ENCODE data around the gene FARSA.
"Not testable (repeated sequence)": the region's sequence is repeated elsewhere in the genome, so short reads cannot be mapped to it uniquely, and the experiment has no call there.

Gene FARSA

DNA sequence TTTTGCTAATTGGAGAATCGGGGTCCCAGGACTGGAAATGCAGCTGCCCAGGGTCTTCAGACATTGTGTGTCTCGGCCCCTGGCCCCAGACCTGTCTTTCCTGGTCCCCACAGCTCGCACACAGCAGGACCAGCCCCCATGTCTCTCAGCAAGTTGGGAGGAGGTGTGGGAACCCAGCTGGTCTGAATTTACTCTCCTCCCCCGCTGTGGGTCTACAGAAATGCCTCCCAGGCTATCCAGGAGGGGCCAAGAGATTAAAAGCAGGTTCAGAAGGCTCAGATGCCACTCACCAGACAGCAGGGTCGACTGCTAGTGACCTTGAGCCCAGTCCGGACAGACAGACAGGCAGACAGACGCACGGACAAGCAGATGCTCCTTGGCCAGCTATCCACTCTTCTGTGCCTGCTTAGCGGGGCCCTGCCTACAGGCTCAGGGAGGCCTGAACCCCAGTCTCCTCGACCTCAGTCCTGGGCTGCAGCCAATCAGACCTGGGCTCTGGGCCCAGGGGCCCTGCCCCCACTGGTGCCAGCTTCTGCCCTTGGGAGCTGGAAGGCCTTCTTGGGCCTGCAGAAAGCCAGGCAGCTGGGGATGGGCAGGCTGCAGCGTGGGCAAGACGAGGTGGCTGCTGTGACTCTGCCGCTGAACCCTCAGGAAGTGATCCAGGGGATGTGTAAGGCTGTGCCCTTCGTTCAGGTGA is 35.9 kb upstream of the FARSA start, which contains the start of gene DAND5:
Gene DAND5 (plus strand): TSS at position 285 of the 697 bp plus-strand sequence. CDS start 85 bp downstream, at position 370.
- Histone ChIP-seq H3K27me3 (ENCODE audit: control insufficient read depth, insufficient read depth, low read length, poor library complexity, severe bottlenecking) (no peaks in the 10 kb centered on the region), H3K9me3 (ENCODE audit: control insufficient read depth, low read length) (no peaks in the 10 kb centered on the region), H3K27ac (ENCODE audit: insufficient read depth, low read depth, low read length, poor library complexity, severe bottlenecking) (no peak within 1 kb of the TSS), H3K4me1 (ENCODE audit: control insufficient read depth, insufficient read depth, low read length) (peaks cover 6% of the 10 kb centered on the region), H3K4me3 (ENCODE audit: insufficient read depth, low read depth, low read length) (no peak within 1 kb of the TSS), H3K36me3 (ENCODE audit: control insufficient read depth, insufficient read depth, low read length) (no peaks in the 10 kb centered on the region)
- WGBS, 2 experiments = 69 to 73% methylated on average over 14 of the region's 14 CpGs

DNA sequence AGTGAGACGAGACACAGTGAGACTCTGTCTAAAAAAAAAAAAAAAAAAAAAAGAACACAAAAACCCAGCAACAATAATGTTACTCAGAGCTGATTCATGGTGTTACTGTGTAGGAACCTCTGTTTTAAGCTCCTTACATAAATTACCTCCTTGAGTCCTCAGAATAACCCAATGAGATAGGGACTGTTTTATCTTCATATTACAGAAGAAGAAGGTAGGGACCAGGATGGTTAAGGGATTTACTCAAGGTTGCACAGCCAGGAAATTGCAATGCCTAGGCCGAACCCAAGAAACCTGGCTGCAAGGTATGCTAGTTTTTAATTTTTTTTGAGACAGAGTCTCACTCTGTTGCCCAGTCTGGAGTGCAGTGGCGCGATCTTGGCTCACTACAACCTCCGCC is 34.4 kb upstream of the FARSA start:
- H3K27me3 ChIP-seq (ENCODE audit: control insufficient read depth, insufficient read depth, low read length, poor library complexity, severe bottlenecking) = no peaks in the 10 kb centered on the region
- no peak overlapping the region for H3K4me3 ChIP-seq (ENCODE audit: insufficient read depth, low read depth, low read length)
- WGBS, 2 experiments = 92 to 93% methylated on average over 4 to 5 of the region's 5 CpGs
- H3K4me1 ChIP-seq (ENCODE audit: control insufficient read depth, insufficient read depth, low read length) = peaks cover 6% of the 10 kb centered on the region
- H3K9me3 ChIP-seq (ENCODE audit: control insufficient read depth, low read length) = no peaks in the 10 kb centered on the region
- H3K27ac ChIP-seq (ENCODE audit: insufficient read depth, low read depth, low read length, poor library complexity, severe bottlenecking) = no peak overlapping the region
- H3K36me3 ChIP-seq (ENCODE audit: control insufficient read depth, insufficient read depth, low read length) = no peaks in the 10 kb centered on the region

DNA sequence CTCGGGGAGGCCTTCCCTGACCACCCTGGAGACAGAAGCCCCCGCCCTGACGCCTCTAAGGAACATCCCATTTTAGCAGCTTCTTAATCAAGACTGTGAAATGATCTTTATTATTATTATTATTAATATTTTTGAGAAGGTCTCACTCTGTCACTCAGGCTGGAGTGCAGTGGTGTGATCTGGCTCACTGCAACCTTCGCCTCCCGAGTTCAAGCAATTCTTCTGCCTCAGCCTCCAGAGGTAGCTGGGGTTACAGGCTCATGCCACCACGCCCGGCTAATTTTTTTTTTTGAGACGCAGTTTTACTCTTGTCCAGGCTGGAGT is 32.3 kb upstream of the FARSA start:
- Histone ChIP-seq H3K27me3 (ENCODE audit: control insufficient read depth, insufficient read depth, low read length, poor library complexity, severe bottlenecking) (no peaks in the 10 kb centered on the region), H3K4me1 (ENCODE audit: control insufficient read depth, insufficient read depth, low read length) (peaks cover 6% of the 10 kb centered on the region), H3K4me3 (ENCODE audit: insufficient read depth, low read depth, low read length) (peak overlapping the region; percentile 6), H3K27ac (ENCODE audit: insufficient read depth, low read depth, low read length, poor library complexity, severe bottlenecking) (no peak overlapping the region), H3K36me3 (ENCODE audit: control insufficient read depth, insufficient read depth, low read length) (no peaks in the 10 kb centered on the region), H3K9me3 (ENCODE audit: control insufficient read depth, low read length) (no peaks in the 10 kb centered on the region)
- 59 to 72% methylated on average over 6 to 8 of the region's 8 CpGs for WGBS, 2 experiments

GRCh38 chr19:12965017-12965811 is 31.7 kb upstream of the FARSA start:
- peak overlapping the region; percentile 19 for H3K4me3 ChIP-seq (ENCODE audit: insufficient read depth, low read depth, low read length)
- no peaks in the 10 kb centered on the region for H3K27me3 ChIP-seq (ENCODE audit: control insufficient read depth, insufficient read depth, low read length, poor library complexity, severe bottlenecking)
- 3 to 4% methylated on average over 34 of the region's 34 CpGs for WGBS, 2 experiments
- no peaks in the 10 kb centered on the region for H3K9me3 ChIP-seq (ENCODE audit: control insufficient read depth, low read length)
- H3K27ac ChIP-seq (ENCODE audit: insufficient read depth, low read depth, low read length, poor library complexity, severe bottlenecking) = no peak overlapping the region
- H3K36me3 ChIP-seq (ENCODE audit: control insufficient read depth, insufficient read depth, low read length) = no peaks in the 10 kb centered on the region
- peaks cover 6% of the 10 kb centered on the region for H3K4me1 ChIP-seq (ENCODE audit: control insufficient read depth, insufficient read depth, low read length)

DNA sequence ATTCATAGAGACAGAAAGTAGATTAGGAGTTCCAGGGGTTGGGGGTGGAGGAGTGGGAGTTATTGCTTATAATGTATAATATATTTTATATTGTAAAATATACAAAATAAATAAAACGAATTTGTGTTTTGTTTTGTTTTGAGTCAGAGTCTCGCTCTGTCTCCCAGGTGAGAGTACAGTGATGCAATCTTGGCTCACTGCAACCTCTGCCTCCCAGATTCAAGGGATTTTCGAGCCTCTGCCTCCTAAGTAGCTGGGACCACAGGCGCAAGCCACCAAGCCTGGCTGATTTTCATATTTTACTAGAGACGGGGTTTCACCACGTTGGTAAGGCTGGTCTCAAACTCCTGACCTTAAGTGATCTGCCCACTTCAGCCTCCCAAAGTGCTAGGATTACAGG is 26.0 kb upstream of the FARSA start:
- H3K4me1 ChIP-seq (ENCODE audit: control insufficient read depth, insufficient read depth, low read length) = peaks cover 4% of the 10 kb centered on the region
- H3K36me3 ChIP-seq (ENCODE audit: control insufficient read depth, insufficient read depth, low read length) = no peaks in the 10 kb centered on the region
- WGBS, 2 experiments = 78 to 82% methylated on average over 5 to 6 of the region's 6 CpGs
- H3K4me3 ChIP-seq (ENCODE audit: insufficient read depth, low read depth, low read length) = no peak overlapping the region
- no peak overlapping the region for H3K27ac ChIP-seq (ENCODE audit: insufficient read depth, low read depth, low read length, poor library complexity, severe bottlenecking)
- H3K27me3 ChIP-seq (ENCODE audit: control insufficient read depth, insufficient read depth, low read length, poor library complexity, severe bottlenecking) = no peaks in the 10 kb centered on the region
- no peaks in the 10 kb centered on the region for H3K9me3 ChIP-seq (ENCODE audit: control insufficient read depth, low read length)

GRCh38 chr19:12957389-12957952 is 24.0 kb upstream of the FARSA start:
- 79 to 81% methylated on average over 28 of the region's 31 CpGs for WGBS, 2 experiments
- Histone ChIP-seq H3K4me3 (ENCODE audit: insufficient read depth, low read depth, low read length) (peak overlapping the region; percentile 93), H3K36me3 (ENCODE audit: control insufficient read depth, insufficient read depth, low read length) (peaks cover 10% of the 10 kb centered on the region), H3K27ac (ENCODE audit: insufficient read depth, low read depth, low read length, poor library complexity, severe bottlenecking) (peak overlapping the region; percentile 82)
- not testable (repeated sequence) for H3K9me3 ChIP-seq (ENCODE audit: control insufficient read depth, low read length); H3K4me1 ChIP-seq (ENCODE audit: control insufficient read depth, insufficient read depth, low read length); H3K27me3 ChIP-seq (ENCODE audit: control insufficient read depth, insufficient read depth, low read length, poor library complexity, severe bottlenecking)

DNA sequence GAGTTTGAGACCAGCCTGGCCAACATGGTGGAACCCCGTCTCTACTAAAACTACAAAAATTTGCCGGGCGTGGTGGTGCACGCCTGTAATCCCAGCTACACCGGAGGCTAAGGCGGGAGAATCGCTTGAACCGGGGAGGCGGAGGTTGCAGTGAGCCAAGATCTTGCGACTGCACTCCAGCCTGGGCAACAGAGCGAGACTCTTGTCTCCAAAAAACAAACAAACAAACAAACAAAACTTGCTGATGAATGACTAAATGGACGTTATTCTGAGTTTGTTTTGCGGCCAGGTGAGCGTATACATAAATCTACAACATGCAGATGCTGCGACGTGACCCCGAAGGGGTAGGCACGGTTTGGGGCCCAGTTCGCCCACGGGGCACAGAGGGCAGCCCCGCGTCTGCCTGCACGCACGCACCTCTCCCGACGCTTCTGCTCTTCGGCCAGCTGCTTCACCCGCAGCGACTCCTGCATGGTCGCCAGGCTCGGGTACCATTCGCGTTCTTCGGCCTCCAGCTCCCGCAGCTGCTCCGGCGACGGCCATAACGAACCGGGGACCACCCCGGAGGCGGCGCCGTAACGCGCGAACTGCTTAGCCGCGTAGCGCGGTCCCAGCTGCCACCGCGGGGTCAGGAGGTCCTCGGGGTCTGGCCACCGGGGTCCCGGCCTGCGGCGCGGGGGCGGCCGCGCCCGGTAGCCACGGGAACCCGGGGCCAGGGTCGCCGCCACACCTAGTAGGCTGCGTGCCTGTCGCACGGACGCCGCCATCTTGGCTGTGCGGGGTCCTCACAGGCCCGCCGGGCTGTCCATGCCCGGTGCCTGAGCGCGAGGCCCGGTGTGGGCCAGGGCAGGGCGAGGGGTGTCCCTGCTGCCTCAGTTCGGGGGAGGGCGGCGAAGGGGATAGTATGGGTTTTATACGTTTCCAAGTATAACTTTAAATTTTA is 23.2 kb upstream of the FARSA start, which contains the start of gene GADD45GIP1:
Gene GADD45GIP1 (minus strand): TSS at position 778 of the 943 bp plus-strand sequence. CDS start 11 bp downstream, at position 767.
- Histone ChIP-seq H3K36me3 (ENCODE audit: control insufficient read depth, insufficient read depth, low read length) (peaks cover 16% of the 10 kb centered on the region), H3K4me3 (ENCODE audit: insufficient read depth, low read depth, low read length) (peak within 1 kb of the TSS; percentile 93), H3K4me1 (ENCODE audit: control insufficient read depth, insufficient read depth, low read length) (peaks cover 4% of the 10 kb centered on the region), H3K27ac (ENCODE audit: insufficient read depth, low read depth, low read length, poor library complexity, severe bottlenecking) (peak within 1 kb of the TSS; percentile 82), H3K9me3 (ENCODE audit: control insufficient read depth, low read length) (no peaks in the 10 kb centered on the region), H3K27me3 (ENCODE audit: control insufficient read depth, insufficient read depth, low read length, poor library complexity, severe bottlenecking) (no peaks in the 10 kb centered on the region)
- WGBS, 2 experiments = 4% methylated on average over 81 to 84 of the region's 84 CpGs

- Histone ChIP-seq H3K4me3 (ENCODE audit: insufficient read depth, low read depth, low read length) (peak overlapping the region; percentile 93), H3K27ac (ENCODE audit: insufficient read depth, low read depth, low read length, poor library complexity, severe bottlenecking) (no peak overlapping the region), H3K4me1 (ENCODE audit: control insufficient read depth, insufficient read depth, low read length) (peaks cover 4% of the 10 kb centered on the region), H3K27me3 (ENCODE audit: control insufficient read depth, insufficient read depth, low read length, poor library complexity, severe bottlenecking) (no peaks in the 10 kb centered on the region), H3K36me3 (ENCODE audit: control insufficient read depth, insufficient read depth, low read length) (peaks cover 16% of the 10 kb centered on the region), H3K9me3 (ENCODE audit: control insufficient read depth, low read length) (no peaks in the 10 kb centered on the region)
- 71 to 72% methylated on average over 12 of the region's 12 CpGs for WGBS, 2 experiments
These were observed 22.5 kb upstream of the FARSA start for GRCh38 chr19:12955996-12956395.

GRCh38 chr19:12955575-12955974 is 22.1 kb upstream of the FARSA start:
- H3K27ac ChIP-seq (ENCODE audit: insufficient read depth, low read depth, low read length, poor library complexity, severe bottlenecking); H3K4me1 ChIP-seq (ENCODE audit: control insufficient read depth, insufficient read depth, low read length); H3K9me3 ChIP-seq (ENCODE audit: control insufficient read depth, low read length); H3K27me3 ChIP-seq (ENCODE audit: control insufficient read depth, insufficient read depth, low read length, poor library complexity, severe bottlenecking): not testable (repeated sequence)
- WGBS, 2 experiments = 89 to 95% methylated on average over 9 of the region's 9 CpGs
- H3K36me3 ChIP-seq (ENCODE audit: control insufficient read depth, insufficient read depth, low read length) = peaks cover 16% of the 10 kb centered on the region
- H3K4me3 ChIP-seq (ENCODE audit: insufficient read depth, low read depth, low read length) = peak overlapping the region; percentile 93
